Esophagus muscularis mucosa (tissue), 3 donors: Measurements from ENCODE around the gene KRTAP5-8.

ENCODE experiments used
- POLR2A ChIP-seq: fragments of 450-650 bp; IDR thresholded peaks from one replicate; pipeline ENCODE4 v1.6.1; 2017; ENCODE audit warnings: antibody characterized with exemption, moderate library complexity, mild to moderate bottlenecking, low read depth
- POLR2AphosphoS5 ChIP-seq, 2 donors: sonication (generic); formaldehyde crosslinking; IDR thresholded peaks; one replicate each; pipeline ENCODE4 v1.6.1; 2017; ENCODE audit warnings: antibody characterized with exemption in 2 of 2
- TF ChIP-seq, protein P1 (sequence below), 3 experiments: fragments of 200-600 bp in 2 of 3; fragments of 450-650 bp in 1 of 3; sonication (generic) in 2 of 3; IDR thresholded peaks; one replicate each; pipeline ENCODE4 v1.5.1; 2017 to 2019; ENCODE audit warnings: antibody characterized with exemption in 3 of 3, mild to moderate bottlenecking in 2 of 3, moderate library complexity in 1 of 3

DNA sequence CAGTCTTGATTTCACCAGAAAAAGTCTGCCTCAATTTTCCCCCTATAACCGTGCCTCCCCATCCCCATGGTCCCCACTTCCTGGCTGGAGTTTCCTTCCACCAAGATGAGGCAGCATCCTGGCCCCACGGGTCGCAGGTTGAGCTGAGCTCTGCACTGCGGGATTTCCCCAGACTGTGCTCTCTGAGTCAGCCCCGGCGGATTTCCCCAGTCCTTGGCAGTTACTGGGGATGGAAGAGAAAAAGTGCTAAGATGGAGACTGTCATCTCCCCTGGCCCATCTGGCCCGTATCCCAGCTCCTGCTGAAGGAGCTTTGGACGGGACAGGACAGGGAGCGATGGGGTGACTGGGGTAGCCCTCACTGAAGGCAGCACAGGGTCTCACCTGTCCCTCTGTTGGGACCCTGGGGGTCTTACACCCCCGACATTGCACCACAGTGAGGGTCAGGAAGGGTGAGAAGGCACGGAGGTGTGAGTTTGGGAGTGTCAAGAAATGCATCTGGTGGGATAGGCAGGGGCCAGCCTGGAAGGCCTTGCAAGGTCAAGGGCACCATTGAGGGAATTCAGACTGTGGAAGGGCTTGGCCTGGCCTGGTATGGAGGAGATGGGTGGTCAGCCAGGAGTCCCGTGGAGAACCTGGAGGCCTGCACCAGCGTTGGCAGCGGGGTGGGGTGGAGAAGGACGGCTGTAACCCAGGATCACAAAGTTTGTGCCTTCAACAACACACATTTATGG is 48.3 kb upstream of the KRTAP5-8 start:
- TF ChIP-seq, protein P1, sequence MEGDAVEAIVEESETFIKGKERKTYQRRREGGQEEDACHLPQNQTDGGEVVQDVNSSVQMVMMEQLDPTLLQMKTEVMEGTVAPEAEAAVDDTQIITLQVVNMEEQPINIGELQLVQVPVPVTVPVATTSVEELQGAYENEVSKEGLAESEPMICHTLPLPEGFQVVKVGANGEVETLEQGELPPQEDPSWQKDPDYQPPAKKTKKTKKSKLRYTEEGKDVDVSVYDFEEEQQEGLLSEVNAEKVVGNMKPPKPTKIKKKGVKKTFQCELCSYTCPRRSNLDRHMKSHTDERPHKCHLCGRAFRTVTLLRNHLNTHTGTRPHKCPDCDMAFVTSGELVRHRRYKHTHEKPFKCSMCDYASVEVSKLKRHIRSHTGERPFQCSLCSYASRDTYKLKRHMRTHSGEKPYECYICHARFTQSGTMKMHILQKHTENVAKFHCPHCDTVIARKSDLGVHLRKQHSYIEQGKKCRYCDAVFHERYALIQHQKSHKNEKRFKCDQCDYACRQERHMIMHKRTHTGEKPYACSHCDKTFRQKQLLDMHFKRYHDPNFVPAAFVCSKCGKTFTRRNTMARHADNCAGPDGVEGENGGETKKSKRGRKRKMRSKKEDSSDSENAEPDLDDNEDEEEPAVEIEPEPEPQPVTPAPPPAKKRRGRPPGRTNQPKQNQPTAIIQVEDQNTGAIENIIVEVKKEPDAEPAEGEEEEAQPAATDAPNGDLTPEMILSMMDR (IDR thresholded peaks at IDR 0.05) = no peak
- TF ChIP-seq POLR2A (no peak), POLR2AphosphoS5 (IDR thresholded peaks at IDR 0.05) (no peak)
